Measurements from ENCODE around the gene AKAP14.

AKAP14 gene

GRCh38 chrX:119878740-119879139 lies 17.0 kb upstream of the AKAP14 start:
- no peak for TF ChIP-seq CTCF (IDR thresholded peaks at IDR 0.05; ENCODE audit: low read length)
- no peak for TF ChIP-seq EZH2 (IDR thresholded peaks at IDR 0.05; ENCODE audit: borderline replicate concordance, low read length)

GRCh38 chrX:119880076-119880475 lies 15.6 kb upstream of the AKAP14 start:
- H2AFZ ChIP-seq (ENCODE audit: low read length): no peak overlapping the region
- H3F3A ChIP-seq (ENCODE audit: insufficient read depth, low read length): no peaks in the 10 kb centered on the region
- no peaks in the 10 kb centered on the region for H3K9me2 ChIP-seq (ENCODE audit: low read depth, low read length)
- peak overlapping the region; percentile 25 for H3K27ac ChIP-seq (ENCODE audit: low read depth, low read length, poor library complexity, severe bottlenecking)
- no peaks in the 10 kb centered on the region for H3K27me3 ChIP-seq (ENCODE audit: insufficient read depth, low read length)
- TF ChIP-seq EZH2 (IDR thresholded peaks at IDR 0.05; ENCODE audit: borderline replicate concordance, low read length): no peak
- TF ChIP-seq CTCF (IDR thresholded peaks at IDR 0.05; ENCODE audit: low read length): no peak
- peaks cover 18% of the 10 kb centered on the region for H3K36me3 ChIP-seq (ENCODE audit: insufficient read depth, low read length)
- H3K9ac ChIP-seq (ENCODE audit: low read length): no peak overlapping the region
- H3K4me3 ChIP-seq (ENCODE audit: low read depth, low read length, poor library complexity, severe bottlenecking): no peak overlapping the region
- H3K4me2 ChIP-seq (ENCODE audit: low read length): no peak overlapping the region
- H4K20me1 ChIP-seq (ENCODE audit: insufficient read depth, low read length): no peaks in the 10 kb centered on the region
- H3K4me1 ChIP-seq (ENCODE audit: insufficient read depth, low read length, severe bottlenecking): peaks cover 10% of the 10 kb centered on the region
- H3K79me2 ChIP-seq (ENCODE audit: insufficient read depth, low read length): no peaks in the 10 kb centered on the region
- no peaks in the 10 kb centered on the region for H3K9me3 ChIP-seq (ENCODE audit: low read length)

More at GRCh38 chrX:119878740-119879139, 17.0 kb upstream of the AKAP14 start:
- no peak overlapping the region for H3K9ac ChIP-seq (ENCODE audit: low read length)
- H3F3A ChIP-seq (ENCODE audit: insufficient read depth, low read length): no peaks in the 10 kb centered on the region
- H3K9me2 ChIP-seq (ENCODE audit: low read depth, low read length): no peaks in the 10 kb centered on the region
- no peak overlapping the region for H3K27ac ChIP-seq (ENCODE audit: low read depth, low read length, poor library complexity, severe bottlenecking)
- no peak overlapping the region for H3K4me2 ChIP-seq (ENCODE audit: low read length)
- H4K20me1 ChIP-seq (ENCODE audit: insufficient read depth, low read length): no peaks in the 10 kb centered on the region
- no peaks in the 10 kb centered on the region for H3K79me2 ChIP-seq (ENCODE audit: insufficient read depth, low read length)
- no peaks in the 10 kb centered on the region for H3K9me3 ChIP-seq (ENCODE audit: low read length)
- H3K4me3 ChIP-seq (ENCODE audit: low read depth, low read length, poor library complexity, severe bottlenecking): no peak overlapping the region
- peaks cover 10% of the 10 kb centered on the region for H3K4me1 ChIP-seq (ENCODE audit: insufficient read depth, low read length, severe bottlenecking)
- H2AFZ ChIP-seq (ENCODE audit: low read length): no peak overlapping the region
- H3K36me3 ChIP-seq (ENCODE audit: insufficient read depth, low read length): peaks cover 18% of the 10 kb centered on the region
- H3K27me3 ChIP-seq (ENCODE audit: insufficient read depth, low read length): no peaks in the 10 kb centered on the region

GRCh38 chrX:119880552-119881437 lies 14.9 kb upstream of the AKAP14 start:
- Histone ChIP-seq H3F3A (ENCODE audit: insufficient read depth, low read length) (no peaks in the 10 kb centered on the region), H4K20me1 (ENCODE audit: insufficient read depth, low read length) (no peaks in the 10 kb centered on the region), H3K79me2 (ENCODE audit: insufficient read depth, low read length) (no peaks in the 10 kb centered on the region), H2AFZ (ENCODE audit: low read length) (no peak overlapping the region), H3K27me3 (ENCODE audit: insufficient read depth, low read length) (no peaks in the 10 kb centered on the region), H3K9me2 (ENCODE audit: low read depth, low read length) (no peaks in the 10 kb centered on the region), H3K4me1 (ENCODE audit: insufficient read depth, low read length, severe bottlenecking) (peaks cover 10% of the 10 kb centered on the region), H3K4me3 (ENCODE audit: low read depth, low read length, poor library complexity, severe bottlenecking) (no peak overlapping the region), H3K27ac (ENCODE audit: low read depth, low read length, poor library complexity, severe bottlenecking) (no peak overlapping the region), H3K9me3 (ENCODE audit: low read length) (no peaks in the 10 kb centered on the region), H3K9ac (ENCODE audit: low read length) (no peak overlapping the region), H3K4me2 (ENCODE audit: low read length) (no peak overlapping the region; the same call in 1 of the 2 replicates), H3K36me3 (ENCODE audit: insufficient read depth, low read length) (peaks cover 11% of the 10 kb centered on the region)
- no peak for TF ChIP-seq EZH2 (IDR thresholded peaks at IDR 0.05; ENCODE audit: borderline replicate concordance, low read length)
- TF ChIP-seq CTCF (IDR thresholded peaks at IDR 0.05; ENCODE audit: low read length): peak; percentile 57
